Measurements from ENCODE around the gene ZNF319. TPM values are rescaled to one million over a fixed set of nuclear protein-coding genes. Genes with fewer than 3 reads are reported as not detected.
"Not testable (repeated sequence)": the region's sequence is repeated elsewhere in the genome, so short reads cannot be mapped to it uniquely, and the experiment has no call there.

The ZNF319 gene
- total and polyA plus RNA-seq, 2 experiments from 2014 or later = 1.7 to 10.0 TPM

GRCh38 chr16:57979006-57979585, 21.4 kb downstream of the ZNF319 start:
- Histone ChIP-seq H3K4me2 (no peak overlapping the region), H3K27ac (ENCODE audit: low read depth) (no peak overlapping the region), H3F3A (replicated peaks; ENCODE audit: low read depth) (no peaks in the 10 kb centered on the region), H3K9me2 (ENCODE audit: insufficient read depth) (no peaks in the 10 kb centered on the region), H2AFZ (no peak overlapping the region), H3K79me2 (replicated peaks; ENCODE audit: insufficient read depth) (no peaks in the 10 kb centered on the region), H3K27me3 (ENCODE audit: insufficient read depth) (peaks cover 9% of the 10 kb centered on the region), H3K4me3 (no peak overlapping the region), H3K36me3 (ENCODE audit: insufficient read depth) (no peaks in the 10 kb centered on the region), H3K4me1 (ENCODE audit: insufficient read depth) (no peaks in the 10 kb centered on the region), H4K20me1 (replicated peaks; ENCODE audit: insufficient read depth) (no peaks in the 10 kb centered on the region)
- DNase-seq (ENCODE audit: low spot score) (no peak), ATAC-seq (no peak)
- TF ChIP-seq EZH2phosphoT487 (IDR thresholded peaks at IDR 0.05; ENCODE audit: unreplicated experiment) = no peak
- no peak for TF ChIP-seq EZH2 (IDR thresholded peaks at IDR 0.05; ENCODE audit: low read depth, unreplicated experiment)
- TF ChIP-seq POLR2AphosphoS5 (IDR thresholded peaks at IDR 0.05; ENCODE audit: low read depth) = no peak
- no peak for TF ChIP-seq REST (IDR thresholded peaks at IDR 0.05; ENCODE audit: unreplicated experiment)
- TF ChIP-seq NANOG (IDR thresholded peaks at IDR 0.05; ENCODE audit: borderline replicate concordance) = no peak
- TF ChIP-seq STAT1 (IDR thresholded peaks at IDR 0.05; ENCODE audit: unreplicated experiment) = no peak
- TF ChIP-seq, protein P1, sequence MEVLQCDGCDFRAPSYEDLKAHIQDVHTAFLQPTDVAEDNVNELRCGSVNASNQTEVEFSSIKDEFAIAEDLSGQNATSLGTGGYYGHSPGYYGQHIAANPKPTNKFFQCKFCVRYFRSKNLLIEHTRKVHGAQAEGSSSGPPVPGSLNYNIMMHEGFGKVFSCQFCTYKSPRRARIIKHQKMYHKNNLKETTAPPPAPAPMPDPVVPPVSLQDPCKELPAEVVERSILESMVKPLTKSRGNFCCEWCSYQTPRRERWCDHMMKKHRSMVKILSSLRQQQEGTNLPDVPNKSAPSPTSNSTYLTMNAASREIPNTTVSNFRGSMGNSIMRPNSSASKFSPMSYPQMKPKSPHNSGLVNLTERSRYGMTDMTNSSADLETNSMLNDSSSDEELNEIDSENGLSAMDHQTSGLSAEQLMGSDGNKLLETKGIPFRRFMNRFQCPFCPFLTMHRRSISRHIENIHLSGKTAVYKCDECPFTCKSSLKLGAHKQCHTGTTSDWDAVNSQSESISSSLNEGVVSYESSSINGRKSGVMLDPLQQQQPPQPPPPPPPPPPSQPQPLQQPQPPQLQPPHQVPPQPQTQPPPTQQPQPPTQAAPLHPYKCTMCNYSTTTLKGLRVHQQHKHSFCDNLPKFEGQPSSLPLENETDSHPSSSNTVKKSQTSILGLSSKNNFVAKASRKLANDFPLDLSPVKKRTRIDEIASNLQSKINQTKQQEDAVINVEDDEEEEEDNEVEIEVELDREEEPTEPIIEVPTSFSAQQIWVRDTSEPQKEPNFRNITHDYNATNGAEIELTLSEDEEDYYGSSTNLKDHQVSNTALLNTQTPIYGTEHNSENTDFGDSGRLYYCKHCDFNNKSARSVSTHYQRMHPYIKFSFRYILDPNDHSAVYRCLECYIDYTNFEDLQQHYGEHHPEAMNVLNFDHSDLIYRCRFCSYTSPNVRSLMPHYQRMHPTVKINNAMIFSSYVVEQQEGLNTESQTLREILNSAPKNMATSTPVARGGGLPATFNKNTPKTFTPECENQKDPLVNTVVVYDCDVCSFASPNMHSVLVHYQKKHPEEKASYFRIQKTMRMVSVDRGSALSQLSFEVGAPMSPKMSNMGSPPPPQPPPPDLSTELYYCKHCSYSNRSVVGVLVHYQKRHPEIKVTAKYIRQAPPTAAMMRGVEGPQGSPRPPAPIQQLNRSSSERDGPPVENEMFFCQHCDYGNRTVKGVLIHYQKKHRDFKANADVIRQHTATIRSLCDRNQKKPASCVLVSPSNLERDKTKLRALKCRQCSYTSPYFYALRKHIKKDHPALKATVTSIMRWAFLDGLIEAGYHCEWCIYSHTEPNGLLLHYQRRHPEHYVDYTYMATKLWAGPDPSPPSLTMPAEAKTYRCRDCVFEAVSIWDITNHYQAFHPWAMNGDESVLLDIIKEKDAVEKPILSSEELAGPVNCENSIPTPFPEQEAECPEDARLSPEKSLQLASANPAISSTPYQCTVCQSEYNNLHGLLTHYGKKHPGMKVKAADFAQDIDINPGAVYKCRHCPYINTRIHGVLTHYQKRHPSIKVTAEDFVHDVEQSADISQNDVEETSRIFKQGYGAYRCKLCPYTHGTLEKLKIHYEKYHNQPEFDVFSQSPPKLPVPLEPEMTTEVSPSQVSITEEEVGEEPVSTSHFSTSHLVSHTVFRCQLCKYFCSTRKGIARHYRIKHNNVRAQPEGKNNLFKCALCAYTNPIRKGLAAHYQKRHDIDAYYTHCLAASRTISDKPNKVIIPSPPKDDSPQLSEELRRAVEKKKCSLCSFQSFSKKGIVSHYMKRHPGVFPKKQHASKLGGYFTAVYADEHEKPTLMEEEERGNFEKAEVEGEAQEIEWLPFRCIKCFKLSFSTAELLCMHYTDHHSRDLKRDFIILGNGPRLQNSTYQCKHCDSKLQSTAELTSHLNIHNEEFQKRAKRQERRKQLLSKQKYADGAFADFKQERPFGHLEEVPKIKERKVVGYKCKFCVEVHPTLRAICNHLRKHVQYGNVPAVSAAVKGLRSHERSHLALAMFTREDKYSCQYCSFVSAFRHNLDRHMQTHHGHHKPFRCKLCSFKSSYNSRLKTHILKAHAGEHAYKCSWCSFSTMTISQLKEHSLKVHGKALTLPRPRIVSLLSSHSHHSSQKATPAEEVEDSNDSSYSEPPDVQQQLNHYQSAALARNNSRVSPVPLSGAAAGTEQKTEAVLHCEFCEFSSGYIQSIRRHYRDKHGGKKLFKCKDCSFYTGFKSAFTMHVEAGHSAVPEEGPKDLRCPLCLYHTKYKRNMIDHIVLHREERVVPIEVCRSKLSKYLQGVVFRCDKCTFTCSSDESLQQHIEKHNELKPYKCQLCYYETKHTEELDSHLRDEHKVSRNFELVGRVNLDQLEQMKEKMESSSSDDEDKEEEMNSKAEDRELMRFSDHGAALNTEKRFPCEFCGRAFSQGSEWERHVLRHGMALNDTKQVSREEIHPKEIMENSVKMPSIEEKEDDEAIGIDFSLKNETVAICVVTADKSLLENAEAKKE (CRISPR knock-in tag; IDR thresholded peaks at IDR 0.05) = no peak
- TF ChIP-seq, protein P2, sequence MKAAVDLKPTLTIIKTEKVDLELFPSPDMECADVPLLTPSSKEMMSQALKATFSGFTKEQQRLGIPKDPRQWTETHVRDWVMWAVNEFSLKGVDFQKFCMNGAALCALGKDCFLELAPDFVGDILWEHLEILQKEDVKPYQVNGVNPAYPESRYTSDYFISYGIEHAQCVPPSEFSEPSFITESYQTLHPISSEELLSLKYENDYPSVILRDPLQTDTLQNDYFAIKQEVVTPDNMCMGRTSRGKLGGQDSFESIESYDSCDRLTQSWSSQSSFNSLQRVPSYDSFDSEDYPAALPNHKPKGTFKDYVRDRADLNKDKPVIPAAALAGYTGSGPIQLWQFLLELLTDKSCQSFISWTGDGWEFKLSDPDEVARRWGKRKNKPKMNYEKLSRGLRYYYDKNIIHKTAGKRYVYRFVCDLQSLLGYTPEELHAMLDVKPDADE (IDR thresholded peaks at IDR 0.05) = no peak
- no peak for TF ChIP-seq CTCF (conservative IDR thresholded peaks at IDR 0.05; ENCODE audit: low read depth in 2 of 2)
- no peak for TF ChIP-seq ZNF114 (CRISPR knock-in tag; IDR thresholded peaks at IDR 0.05)
- Mint-ChIP-seq H3K4me1 (peaks cover 4% of the 10 kb centered on the region; the same call in 1 of the 3 replicates), H3K27ac (no peak overlapping the region), H3K27me3 (ENCODE audit: insufficient read depth, low read depth, poor library complexity) (peaks cover 10% of the 10 kb centered on the region), H3K9me3 (no peaks in the 10 kb centered on the region), H3K4me3 (no peak overlapping the region), H3K36me3 (ENCODE audit: low read depth) (no peaks in the 10 kb centered on the region)

GRCh38 chr16:57978070-57978465, 22.4 kb downstream of the ZNF319 start:
- H4K20me1 ChIP-seq (replicated peaks; ENCODE audit: insufficient read depth); H3K4me3 ChIP-seq; H3K27me3 ChIP-seq (ENCODE audit: insufficient read depth); H3K9me2 ChIP-seq (ENCODE audit: insufficient read depth); H3K36me3 Mint-ChIP-seq (ENCODE audit: low read depth); H3F3A ChIP-seq (replicated peaks; ENCODE audit: low read depth); H3K9me3 Mint-ChIP-seq; H3K27ac ChIP-seq (ENCODE audit: low read depth); H3K36me3 ChIP-seq (ENCODE audit: insufficient read depth); H3K4me3 Mint-ChIP-seq; H3K4me1 ChIP-seq (ENCODE audit: insufficient read depth); H3K4me2 ChIP-seq; H3K4me1 Mint-ChIP-seq; DNase-seq (ENCODE audit: low spot score); H3K27ac Mint-ChIP-seq; H2AFZ ChIP-seq; H3K79me2 ChIP-seq (replicated peaks; ENCODE audit: insufficient read depth); ATAC-seq; H3K27me3 Mint-ChIP-seq (ENCODE audit: insufficient read depth, low read depth, poor library complexity): not testable (repeated sequence)
